NCI-H748 (cell line): ENCODE measurements around the gene DCLK2.

Source experiments
- DNase-seq: peaks from one replicate; lab custom pipeline; 2025; ENCODE audit not compliant: unreplicated experiment; lab: John Stamatoyannopoulos, UW

The DCLK2 gene

DNA sequence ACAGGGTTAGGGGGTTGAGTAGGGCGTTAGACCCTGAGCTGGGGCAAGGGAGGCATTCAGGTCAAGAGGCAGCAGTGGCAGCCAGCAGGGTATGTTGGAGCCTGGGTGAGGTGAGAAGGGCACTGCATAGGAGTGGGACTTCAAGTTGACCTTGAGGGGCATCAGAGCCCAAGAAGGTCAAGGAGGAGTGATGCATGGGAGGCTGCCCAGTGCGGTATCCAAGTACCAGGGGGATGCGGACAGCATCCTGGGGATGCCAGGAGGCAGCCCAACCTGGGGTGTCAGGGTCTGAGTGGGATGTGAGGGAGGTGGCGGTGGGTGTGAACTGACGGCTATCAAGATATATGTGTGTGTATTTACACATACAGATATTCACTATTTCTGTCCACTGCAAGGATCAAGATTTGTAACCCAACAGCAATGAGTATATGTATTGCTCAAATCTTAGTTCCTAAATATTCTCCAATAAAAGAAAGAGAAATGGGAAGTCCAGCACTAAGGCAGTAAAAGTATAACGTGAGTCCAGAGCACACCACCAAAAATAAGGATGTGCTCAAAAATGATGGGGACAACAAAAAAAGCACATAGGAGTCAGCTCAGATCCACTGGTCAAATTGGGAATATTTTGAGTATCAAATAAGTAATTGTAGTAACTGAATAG, 9.8 kb upstream of the DCLK2 start:
- no peak for DNase-seq

DNA sequence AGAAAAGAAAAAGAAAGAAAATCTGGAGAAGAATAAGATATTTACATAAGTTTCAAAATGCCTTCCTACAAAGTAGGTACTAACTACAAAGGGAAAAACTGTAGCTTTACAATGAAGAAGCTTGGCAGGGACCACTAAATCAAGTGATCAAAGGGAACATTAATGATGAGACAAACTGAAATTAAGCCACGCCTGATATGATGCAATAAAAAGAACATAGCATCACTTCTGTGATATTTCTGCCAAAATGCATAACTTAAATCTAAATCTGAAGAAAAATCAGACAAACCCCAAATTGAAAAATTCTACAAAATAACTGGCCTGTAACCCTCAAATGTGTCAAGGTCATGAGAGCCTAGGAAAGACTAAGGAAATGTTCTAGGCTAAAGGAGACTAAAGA, 8.9 kb upstream of the DCLK2 start:
- DNase-seq: no peak

DNA sequence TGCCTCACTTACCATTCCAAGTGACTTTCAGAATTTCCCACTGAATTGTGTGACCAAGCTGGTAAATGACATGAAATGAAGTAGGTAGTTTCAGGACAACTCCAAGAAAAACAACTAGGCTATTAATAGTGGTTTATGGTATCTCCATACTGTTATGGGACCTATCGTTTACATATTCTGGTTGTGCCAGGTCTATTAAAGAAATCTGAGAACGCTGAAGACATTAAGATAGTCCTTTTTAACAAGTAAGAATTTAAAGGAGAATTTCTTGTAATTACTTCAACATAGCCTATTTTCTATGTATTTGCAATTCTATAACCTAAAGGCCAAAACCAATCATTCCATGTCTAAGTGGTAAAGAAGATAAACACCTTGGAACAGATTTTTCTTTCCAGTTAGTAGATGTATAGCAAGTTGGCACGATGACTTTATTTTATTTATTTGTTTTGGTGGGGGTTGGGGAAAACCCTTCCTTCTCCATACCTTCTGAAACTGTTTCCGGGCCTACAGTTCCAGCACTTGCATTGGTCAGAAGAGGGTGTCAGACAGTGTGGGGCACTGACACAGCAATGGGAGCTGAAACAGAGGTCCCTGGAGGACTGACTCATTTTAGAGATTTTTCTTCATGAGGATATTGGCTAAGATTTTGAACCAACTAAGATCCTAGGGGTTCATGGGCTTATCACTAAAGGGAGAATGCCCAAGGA, 7.6 kb upstream of the DCLK2 start:
- DNase-seq: no peak

DNA sequence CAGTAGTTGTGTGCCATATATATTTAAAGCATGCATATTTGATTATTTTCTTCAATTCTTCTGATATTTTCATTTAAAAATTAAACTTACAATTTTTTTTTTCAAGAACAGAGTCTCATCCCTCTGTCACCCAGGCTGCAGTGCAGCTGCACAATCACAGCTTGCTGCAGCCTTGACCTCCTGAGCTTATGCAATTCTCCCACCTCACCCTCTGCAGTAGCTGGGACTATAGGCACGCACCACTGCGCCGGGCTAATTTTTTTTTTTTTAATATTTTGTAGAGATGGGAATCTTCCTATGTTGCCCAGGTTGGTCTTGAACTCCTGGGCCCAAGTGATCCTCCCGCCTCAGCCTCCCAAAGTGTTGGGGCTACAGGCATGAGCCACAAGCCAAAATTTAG, 5.8 kb upstream of the DCLK2 start:
- no peak for DNase-seq

DNA sequence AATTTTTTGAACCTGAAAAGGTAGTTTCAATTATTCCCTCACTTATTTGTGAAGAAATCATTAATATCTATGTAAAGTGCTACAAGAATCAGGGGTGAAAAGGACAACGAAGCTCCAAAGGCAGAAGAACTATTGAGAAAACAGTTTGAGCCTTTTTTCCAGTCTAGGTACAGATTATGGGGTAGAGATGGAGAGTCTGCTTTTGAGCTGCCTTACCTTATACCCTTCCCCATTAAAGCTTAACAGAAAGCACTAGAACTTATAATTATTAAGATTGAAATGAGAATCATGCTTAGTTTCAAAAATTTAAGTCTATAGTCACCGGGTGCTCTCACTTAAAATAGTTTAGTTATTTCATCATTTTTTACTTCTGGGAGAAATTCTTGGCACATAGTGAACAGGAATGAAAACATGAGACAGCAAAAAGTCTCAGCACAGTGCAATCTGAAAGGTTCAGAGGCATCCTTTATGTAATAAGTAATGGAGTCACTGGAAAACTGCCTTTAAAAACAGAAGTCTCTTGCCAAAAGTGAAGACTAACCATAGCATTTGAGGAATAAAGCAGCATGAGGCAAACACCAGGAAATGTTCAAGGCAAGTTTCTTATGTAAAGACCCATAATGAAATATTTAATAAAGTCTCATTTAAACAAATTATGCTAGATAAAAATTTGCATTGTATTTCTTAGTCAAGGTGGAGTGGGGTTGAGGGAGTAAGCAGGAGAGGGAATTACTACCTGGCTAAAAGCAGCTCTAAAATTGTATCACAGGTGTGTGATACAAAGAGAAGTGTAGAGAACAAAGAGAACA, 5.1 kb upstream of the DCLK2 start:
- no peak for DNase-seq

DNA sequence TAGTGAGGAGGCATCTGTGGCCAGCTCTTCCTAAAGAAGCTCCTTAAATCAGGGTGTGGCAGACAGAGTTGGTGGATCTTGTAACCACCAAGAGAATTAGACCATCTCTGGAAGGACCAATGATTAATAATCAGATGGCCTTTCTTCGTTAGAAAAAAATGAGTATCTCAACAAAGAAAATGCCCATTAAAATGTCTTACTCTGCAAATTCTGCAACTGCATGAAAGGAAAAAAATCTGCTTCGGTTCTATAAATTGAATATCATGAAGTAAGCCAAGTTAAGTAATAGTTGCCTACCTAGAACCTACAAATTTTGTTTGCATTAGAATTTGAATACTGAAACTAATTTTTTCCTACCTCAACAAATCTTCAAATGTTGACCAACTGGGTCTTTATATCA, 4.2 kb upstream of the DCLK2 start:
- DNase-seq: no peak

DNA sequence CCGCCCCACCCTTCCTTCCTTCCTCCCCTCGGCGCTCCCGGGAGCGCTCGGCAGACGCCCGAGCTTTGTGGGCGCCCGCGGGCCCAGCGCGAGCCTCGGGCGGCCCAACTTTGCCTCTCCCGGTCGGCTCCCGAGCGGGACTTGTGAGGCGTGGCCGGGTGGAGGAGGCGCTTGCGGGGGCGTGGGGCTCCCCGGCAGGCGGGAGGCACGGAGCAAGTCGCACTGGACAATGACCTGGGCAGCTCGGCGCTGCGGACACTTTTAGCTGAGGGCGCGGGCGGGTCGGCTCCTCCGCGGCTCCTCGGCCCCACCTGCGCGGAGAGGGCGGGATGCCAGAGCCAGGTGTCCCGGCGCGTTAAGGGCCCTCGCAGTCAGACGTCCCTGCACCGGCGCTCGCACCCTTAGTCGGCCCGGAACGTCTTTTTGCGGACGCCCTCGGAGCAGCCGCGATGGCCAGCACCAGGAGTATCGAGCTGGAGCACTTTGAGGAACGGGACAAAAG, 385 bp downstream of the DCLK2 start:
- peak; percentile 67 for DNase-seq

DNA sequence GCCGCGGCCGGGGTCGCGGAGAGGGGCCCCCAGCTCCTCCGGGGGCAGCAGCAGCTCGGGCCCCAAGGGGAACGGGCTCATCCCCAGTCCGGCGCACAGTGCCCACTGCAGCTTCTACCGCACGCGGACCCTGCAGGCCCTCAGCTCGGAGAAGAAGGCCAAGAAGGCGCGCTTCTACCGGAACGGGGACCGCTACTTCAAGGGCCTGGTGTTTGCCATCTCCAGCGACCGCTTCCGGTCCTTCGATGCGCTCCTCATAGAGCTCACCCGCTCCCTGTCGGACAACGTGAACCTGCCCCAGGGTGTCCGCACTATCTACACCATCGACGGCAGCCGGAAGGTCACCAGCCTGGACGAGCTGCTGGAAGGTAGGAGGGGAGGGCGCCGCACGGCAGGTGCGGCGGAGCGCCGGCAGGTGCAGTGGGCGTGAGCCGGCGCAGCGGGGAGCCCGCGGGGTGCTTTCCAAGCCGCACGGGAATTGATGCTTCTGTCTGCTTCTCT, 886 bp downstream of the DCLK2 start:
- peak; percentile 78 for DNase-seq

DNA sequence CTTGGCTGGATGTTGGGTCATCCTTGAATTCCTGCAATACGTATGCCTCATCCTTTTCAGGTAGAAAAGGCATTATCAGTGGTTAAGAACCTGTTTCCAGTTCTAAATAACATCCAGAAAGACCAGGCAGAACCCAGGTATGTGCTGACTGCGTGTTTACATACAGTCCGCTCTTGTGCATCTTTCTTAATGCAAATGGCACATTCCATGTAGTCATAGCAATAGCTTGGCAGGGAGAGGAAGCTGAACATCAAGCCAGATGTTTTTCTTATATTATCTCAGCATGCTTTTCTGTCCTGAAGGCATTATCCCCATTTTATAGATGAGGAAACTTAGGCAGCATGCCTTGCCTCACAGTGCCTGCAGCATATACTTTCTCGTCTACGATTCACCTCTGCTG, 2.1 kb downstream of the DCLK2 start:
- peak; percentile 38 for DNase-seq

DNA sequence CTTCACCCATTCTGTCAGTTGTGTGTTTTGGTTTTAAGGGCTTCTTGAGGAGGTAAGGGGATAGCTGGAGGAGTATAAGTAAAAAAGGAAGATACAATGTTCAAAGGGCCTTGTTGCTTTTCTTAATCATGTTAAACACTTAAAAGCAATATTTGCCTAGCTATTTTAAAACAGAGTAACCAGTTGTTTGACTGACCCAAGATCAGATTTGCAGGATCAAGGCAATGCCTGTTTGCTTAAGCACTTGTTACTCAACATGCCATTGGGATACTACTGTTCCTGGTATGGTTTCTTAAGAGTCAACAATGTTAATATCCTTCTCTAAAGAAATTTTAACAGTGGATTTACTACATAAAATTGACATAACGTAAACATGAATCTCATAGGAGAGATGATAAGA, 2.6 kb downstream of the DCLK2 start:
- no peak for DNase-seq

DNA sequence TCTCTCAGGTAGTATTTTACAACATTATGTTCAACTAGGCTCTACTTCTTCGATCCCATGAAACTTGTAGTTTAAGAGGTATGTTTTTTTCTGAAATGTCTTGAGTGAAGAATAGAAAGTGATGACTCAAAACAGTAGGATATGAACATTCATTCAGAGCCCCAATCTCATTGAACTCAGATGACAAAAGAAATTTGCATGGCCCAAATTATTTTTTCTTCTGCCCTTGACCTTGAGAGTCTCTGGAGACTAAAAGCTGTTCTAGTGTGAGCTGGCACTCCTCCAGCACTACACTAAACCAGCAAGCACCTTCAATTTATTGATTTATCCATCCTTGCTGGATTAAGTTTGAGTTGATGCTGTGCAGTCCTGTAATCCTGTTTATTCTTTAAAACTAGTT, 4.0 kb downstream of the DCLK2 start:
- DNase-seq: peak; percentile 12

DNA sequence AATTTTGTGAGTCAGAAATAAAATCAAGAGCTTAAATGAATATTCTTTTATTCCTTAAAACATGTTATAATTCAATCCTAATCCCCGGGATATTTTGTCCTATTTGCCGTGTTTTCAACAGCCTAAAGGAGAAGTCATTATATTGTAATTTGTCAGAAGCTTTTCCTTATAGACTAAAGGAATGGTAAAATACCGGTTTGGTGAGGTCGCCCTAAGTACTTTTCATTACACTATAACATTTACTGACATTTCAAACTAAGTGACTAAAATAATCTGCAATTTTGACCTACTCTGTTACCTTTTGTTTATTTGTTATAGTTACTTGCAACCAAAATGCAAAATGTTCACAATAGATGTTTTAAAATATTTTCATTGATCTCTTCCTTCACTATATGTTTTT, 8.8 kb downstream of the DCLK2 start:
- no peak for DNase-seq

DNA sequence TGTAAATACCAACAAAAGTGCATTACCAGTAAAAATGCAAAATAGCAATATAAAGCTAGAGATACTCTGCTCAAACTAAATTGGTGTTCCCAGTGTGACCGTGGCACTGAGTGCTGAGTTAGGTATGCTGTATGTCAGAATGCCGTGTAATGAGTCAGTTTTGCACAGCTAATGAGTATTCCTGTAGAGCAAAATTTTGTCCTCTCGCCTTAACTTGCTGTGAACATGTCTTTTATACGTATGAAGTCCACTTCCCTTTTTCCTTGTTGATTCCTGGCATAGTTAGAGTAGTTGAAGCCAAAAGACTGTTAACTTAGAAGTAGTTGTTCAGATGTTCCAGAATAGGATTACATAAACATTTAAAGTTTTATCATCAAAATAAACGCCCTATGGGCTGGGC, 11.5 kb downstream of the DCLK2 start:
- DNase-seq: no peak

DNA sequence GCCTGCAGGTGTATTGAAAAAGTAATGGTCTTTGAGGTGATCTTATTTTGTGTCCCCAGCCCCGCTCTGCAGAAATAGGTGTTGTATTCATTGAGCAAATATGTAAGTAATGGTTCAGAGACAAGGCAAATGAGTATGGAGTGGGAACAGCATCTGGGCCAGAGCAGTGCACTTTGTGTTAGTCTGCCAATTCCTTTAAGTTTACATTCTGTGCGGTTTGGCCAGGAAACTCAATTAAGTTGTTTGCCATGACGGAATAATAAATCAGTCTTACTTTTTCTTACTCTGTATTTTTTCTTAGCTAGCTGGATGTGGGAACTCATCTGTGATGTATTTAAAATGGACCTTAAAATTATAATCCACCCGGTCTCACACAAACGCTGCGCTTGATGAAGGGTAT, 12.6 kb downstream of the DCLK2 start:
- no peak for DNase-seq

DNA sequence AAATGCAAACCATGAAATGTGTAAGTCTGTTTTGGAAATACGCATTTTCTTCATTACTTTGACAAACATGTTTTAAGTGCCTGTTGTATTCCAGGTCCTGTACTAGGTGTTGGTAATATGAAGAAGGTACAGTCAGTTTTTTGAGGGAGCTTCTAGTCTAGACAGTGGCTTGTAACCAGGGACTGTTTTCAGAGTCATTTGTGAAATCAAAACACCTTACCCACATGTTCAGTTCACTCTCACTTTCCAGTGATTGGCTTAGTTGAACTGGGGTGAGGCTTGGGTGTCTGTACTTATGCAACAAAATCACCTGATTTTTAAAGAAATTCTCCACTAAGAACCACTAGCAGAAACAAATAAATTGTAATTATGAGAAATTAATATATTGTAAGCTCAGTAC, 16.4 kb downstream of the DCLK2 start:
- no peak for DNase-seq

DNA sequence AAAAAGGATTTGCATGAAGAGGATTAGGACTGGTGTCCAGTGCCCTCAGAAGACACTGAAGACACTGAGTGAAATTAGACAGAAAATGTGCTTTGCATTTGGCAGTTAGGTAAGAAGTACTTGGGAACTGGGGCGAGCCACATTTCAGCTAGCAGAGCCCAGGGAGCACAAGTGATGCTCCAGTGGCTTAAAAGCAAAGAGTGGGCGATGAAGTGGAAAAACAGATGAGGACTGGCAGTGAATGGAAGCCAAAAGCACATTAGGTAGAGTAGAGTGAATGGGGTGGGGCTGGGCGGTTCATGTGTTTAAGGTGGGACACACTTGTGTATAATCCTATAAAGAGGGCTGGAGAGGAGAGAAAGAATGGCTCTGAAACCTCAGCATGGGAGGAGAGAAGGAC, 18.4 kb downstream of the DCLK2 start:
- DNase-seq: no peak

DNA sequence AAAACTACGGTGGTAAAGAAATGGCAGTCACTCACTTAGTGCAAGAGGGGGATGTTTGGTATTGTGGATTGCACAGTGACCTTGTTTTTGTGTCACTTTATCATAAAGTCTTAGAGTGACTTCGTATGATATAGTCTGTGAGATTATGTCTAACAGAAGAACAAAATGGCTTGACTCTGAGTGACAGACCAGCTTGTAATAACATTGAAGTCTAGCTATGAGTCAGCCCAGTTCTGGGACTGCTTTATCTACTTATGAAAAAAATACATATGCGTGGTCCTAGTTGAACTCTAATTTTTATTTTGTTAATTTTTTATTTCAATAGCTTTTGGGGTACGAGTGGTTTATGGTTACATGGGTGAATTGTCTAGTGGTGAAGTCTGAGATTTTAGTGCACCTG, 20.0 kb downstream of the DCLK2 start:
- no peak for DNase-seq

DNA sequence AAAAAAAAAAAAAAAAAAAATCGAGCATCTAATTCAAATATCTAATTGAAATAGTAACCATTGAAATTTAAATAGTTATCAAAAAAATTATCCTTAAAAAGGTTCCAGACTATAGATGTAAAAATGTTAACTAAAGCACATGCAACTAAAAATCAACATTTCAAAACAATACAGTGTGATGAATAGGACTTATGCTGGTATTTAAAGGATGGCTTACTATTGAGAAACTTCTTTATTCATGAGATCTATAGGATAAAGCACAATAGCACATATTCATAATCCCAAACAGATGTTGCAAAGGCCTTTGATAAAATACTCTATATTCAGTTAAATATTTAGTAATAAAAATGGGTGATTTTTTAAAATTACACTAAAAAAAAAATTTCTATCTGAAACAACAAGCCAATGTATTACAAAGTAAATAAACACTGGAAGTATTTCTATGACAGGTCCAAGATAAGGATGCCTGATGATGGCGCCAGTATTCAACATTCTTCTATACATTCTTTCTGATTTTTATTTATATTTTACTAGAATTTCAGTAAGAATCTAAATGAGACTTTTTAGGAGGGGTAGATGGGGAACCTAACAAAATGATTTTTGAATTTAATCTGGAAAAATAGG, 26.3 kb downstream of the DCLK2 start:
- no peak for DNase-seq

DNA sequence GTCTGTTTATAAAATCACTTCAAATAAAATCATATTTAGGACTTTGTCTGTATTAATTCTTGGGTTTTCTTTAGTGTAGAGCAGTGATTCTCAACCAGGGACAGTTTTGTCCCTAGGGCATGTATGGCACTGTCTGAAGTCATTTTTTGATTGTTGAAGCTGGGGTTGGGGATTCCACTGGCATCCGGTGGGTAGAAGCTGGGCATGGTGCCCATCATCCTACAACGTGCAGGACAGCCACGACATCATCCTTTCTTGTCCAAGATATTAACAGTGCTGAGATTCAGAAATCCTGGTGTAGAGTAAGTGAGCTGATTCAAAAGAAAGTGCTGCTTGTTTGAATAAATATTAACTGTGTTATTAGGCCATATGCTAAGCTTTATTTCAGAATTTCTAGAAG, 28.6 kb downstream of the DCLK2 start:
- DNase-seq: no peak

DNA sequence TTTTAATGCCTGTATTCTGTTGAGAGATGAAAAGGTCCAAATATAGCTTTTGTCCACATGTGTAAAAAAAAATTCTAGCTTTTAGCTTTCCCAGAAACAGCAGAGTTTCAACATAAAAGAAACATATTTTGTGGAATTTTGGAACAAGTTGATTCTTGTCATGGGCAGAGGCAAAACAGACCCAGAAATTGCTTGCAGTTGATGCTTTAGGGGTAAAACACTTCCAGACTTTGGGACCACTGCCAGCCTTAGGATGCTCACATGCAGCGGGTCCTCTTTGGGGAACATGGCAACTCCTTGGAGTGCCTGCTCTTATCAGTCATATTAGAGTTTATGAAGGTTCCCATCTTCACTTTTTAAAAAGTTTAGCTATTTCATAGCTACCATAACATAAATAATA, 30.4 kb downstream of the DCLK2 start:
- no peak for DNase-seq

DNA sequence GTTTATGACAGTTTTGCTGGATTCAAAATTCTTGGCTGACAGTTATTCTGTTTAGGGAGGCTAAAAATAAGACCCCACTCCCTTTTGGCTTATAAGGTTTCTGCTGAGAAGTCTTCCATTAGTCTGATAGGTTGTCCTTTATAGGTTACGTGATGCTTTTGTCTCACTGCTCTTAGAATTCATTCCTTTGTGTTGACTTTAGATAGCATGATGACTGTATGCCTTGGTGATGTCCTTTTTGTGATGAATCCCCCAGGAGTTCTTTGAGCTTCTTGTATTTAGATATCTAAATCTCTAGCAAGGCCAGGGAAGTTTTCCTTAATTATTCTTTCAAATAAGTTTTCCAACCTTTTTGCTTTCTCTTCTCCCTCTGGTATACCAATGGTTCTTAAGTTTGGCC, 36.4 kb downstream of the DCLK2 start:
- DNase-seq: no peak
